Osteocyte (in vitro differentiated cells): ENCODE data around the gene BPI. TPM values are rescaled to one million over a fixed set of nuclear protein-coding genes. Genes with fewer than 3 reads are reported as not detected.

Experiments
- DNase-seq: peaks from one replicate; pipeline ENCODE4 v3.0.0; 2021; ENCODE audit warnings: mixed read lengths; ENCODE audit not compliant: unreplicated experiment; ENCODE audit errors: extremely low spot score
- H3K27ac Mint-ChIP-seq: one replicate; pipeline ENCODE4 v1.8.0; 2021; ENCODE audit warnings: mild to moderate bottlenecking, mixed read lengths; ENCODE audit not compliant: unreplicated experiment
- H3K27me3 Mint-ChIP-seq: one replicate; pipeline ENCODE4 v1.8.0; 2021; ENCODE audit warnings: mixed read lengths; ENCODE audit not compliant: unreplicated experiment
- H3K36me3 Mint-ChIP-seq: one replicate; pipeline ENCODE4 v1.8.0; 2021; ENCODE audit warnings: mixed read lengths; ENCODE audit not compliant: unreplicated experiment
- H3K4me1 Mint-ChIP-seq: one replicate; pipeline ENCODE4 v1.8.0; 2021; ENCODE audit warnings: mixed read lengths; ENCODE audit not compliant: unreplicated experiment
- H3K4me3 Mint-ChIP-seq: one replicate; pipeline ENCODE4 v1.8.0; 2021; ENCODE audit warnings: mild to moderate bottlenecking, moderate library complexity, mixed read lengths; ENCODE audit not compliant: unreplicated experiment
- H3K9me3 Mint-ChIP-seq: one replicate; pipeline ENCODE4 v1.8.0; 2021; ENCODE audit warnings: mixed read lengths; ENCODE audit not compliant: unreplicated experiment
- CTCF ChIP-seq: fragments of 200-600 bp; sonication (generic); IDR thresholded peaks from 2 replicates; pipeline ENCODE4 v1.5.0; 2021; ENCODE audit warnings: antibody characterized with exemption, mild to moderate bottlenecking, moderate library complexity
- total RNA-seq: library from RNA; stranded (reverse); gene quantifications from 2 replicates; pipeline ENCODE4 v1.2.1, GENCODE V29; 2021

BPI gene
- total RNA-seq, 1 donor from 2014 or later = 8.5 TPM

GRCh38 chr20:38383147-38383546 lies 79.2 kb downstream of the BPI start:
- no peak for TF ChIP-seq CTCF
- H3K36me3 Mint-ChIP-seq = no peaks in the 10 kb centered on the region
- H3K9me3 Mint-ChIP-seq = no peaks in the 10 kb centered on the region
- H3K4me1 Mint-ChIP-seq = no peaks in the 10 kb centered on the region
- no peak for DNase-seq
- peaks cover 54% of the 10 kb centered on the region for H3K27me3 Mint-ChIP-seq
- no peak overlapping the region for H3K27ac Mint-ChIP-seq
- no peak overlapping the region for H3K4me3 Mint-ChIP-seq

GRCh38 chr20:38386004-38386403 lies 82.0 kb downstream of the BPI start:
- no peak overlapping the region for H3K4me3 Mint-ChIP-seq
- H3K4me1 Mint-ChIP-seq = no peaks in the 10 kb centered on the region
- DNase-seq = no peak
- H3K27ac Mint-ChIP-seq = no peak overlapping the region
- H3K9me3 Mint-ChIP-seq = no peaks in the 10 kb centered on the region
- H3K27me3 Mint-ChIP-seq = peaks cover 69% of the 10 kb centered on the region
- TF ChIP-seq CTCF = no peak
- no peaks in the 10 kb centered on the region for H3K36me3 Mint-ChIP-seq

- peaks cover 62% of the 10 kb centered on the region for H3K27me3 Mint-ChIP-seq
- no peaks in the 10 kb centered on the region for H3K9me3 Mint-ChIP-seq
- no peaks in the 10 kb centered on the region for H3K4me1 Mint-ChIP-seq
- no peak for TF ChIP-seq CTCF
- H3K4me3 Mint-ChIP-seq = no peak overlapping the region
- H3K36me3 Mint-ChIP-seq = no peaks in the 10 kb centered on the region
- DNase-seq = no peak
- no peak overlapping the region for H3K27ac Mint-ChIP-seq
Observed at GRCh38 chr20:38386851-38387250, 82.9 kb downstream of the BPI start.

Other genes with a start within 250 kb of the BPI start
- gene TGM2, start 138.9 kb upstream of the BPI start, total RNA-seq = 29.2 and 32.7 TPM in 2 replicates
- gene KIAA1755, start 43.4 kb upstream of the BPI start, total RNA-seq = 50.2 and 60.6 TPM in 2 replicates
- gene LBP, start 42.3 kb downstream of the BPI start, total RNA-seq = not detected in 2 replicates
- 29.6 and 30.9 TPM in 2 replicates for gene SNHG17, start 131.2 kb downstream of the BPI start, total RNA-seq
- 36.8 and 37.1 TPM in 2 replicates for gene RALGAPB, start 168.7 kb downstream of the BPI start, total RNA-seq